NCI-H1417 treated with DMSO at 0.1 percent for 48 hours (cell line): Measurements from ENCODE around the gene FAM83F.
"Not testable (repeated sequence)": the region's sequence is repeated elsewhere in the genome, so short reads cannot be mapped to it uniquely, and the experiment has no call there.

Source experiments
- DNase-seq: peaks from one replicate; lab custom pipeline; 2025; lab: John Stamatoyannopoulos, UW

The FAM83F gene

DNA sequence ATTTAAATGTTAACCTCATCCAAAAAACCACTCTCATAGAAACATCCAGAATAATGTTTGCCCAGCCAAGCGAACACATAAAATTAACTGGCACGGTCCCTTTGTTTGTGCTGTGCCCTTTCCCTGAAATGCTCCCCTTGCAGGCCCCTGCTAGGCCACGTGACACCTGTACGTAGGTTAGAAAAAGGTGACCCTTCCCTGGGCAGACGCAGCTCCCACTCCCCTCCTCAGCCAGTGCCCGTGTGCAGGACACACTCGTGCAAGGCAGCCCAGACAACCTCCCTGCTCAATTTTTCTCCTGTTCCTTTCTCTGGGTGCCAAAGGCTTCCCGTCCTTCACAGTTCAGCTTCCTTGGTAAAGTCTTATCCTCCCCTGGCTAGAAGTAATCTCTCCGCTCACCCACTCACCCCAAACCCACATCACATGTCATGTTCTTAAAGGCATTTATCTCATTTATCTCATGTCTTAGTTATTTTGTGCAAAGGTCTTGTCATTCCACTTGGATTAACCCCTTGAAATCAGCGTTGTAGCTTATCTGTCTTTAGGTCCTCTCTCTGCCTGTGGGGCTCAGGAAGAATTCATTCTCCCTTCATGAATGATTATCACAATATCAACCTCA lies 20.7 kb downstream of the FAM83F start:
- no peak for DNase-seq

DNA sequence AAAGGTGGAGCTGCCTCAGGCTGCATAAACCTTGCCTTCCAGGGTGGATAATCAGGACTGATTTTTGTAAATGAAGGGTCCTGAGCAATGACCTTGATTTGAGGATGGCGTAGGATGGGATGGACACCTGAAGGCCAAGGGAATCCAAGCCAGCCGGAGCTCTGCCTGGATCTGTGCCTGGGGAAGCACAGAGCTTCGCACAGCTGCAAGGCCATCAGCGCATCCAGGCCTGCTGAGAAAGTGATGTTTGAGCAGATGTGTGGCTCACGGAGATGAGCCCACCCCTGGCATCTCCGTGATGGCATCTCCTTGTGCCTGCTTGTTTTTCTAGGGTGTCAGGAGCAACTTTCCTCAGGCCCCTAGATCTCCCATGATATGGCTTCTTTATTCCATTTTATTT lies 23.3 kb downstream of the FAM83F start:
- DNase-seq, result no peak

DNA sequence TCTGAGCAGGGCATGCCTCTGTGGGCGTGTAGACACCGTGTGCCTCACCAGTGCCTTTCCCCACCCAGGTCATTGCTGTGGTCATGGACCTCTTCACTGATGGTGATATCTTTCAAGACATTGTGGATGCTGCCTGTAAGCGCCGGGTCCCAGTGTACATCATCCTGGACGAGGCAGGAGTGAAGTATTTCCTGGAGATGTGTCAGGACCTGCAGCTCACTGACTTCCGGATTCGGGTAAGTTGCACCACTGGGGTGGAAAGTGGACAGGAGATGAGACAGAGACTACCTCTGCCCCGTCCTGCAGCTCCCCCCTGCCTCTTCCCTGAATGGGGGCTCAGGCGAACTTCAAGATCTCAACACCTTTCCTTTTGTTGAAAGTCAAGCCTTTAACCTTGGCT lies 24.3 kb downstream of the FAM83F start:
- no peak for DNase-seq

DNA sequence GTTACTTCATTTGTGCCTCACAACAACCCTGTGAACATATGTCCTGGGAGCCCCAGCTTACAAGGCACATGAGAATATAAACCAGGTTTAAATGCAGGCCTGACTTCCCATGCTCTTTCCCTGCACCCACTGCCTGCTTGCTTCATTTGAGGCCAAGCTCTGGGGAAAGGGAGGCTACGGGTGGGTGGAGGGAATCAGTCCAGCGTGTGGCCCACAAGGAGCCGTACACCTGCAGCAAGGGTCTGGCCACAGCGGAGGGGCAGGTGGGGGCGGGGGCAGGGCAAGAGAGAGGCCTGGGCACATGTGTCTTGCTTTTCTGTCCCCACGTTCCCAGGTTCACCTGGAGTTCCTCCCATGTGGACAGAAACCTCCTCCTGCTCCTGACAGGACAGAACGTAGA lies 26.2 kb downstream of the FAM83F start:
- DNase-seq, result no peak

DNA sequence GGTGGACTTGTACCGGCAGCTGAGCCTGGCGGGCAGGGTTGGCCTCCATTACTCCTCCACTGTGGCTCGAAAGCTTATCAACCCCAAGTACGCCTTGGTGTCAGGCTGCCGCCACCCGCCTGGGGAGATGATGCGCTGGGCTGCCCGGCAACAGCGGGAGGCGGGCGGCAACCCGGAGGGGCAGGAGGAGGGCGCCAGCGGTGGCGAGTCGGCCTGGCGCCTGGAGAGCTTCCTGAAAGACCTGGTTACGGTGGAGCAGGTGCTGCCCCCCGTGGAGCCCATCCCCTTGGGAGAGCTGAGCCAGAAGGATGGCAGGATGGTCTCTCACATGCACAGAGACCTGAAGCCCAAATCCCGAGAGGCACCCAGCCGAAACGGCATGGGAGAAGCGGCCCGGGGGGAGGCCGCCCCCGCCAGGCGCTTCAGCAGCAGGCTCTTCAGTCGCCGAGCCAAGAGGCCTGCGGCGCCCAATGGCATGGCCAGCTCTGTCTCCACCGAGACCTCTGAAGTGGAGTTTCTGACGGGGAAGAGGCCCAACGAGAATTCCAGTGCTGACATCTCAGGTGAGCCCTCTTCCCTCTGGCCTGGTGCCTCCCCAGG lies 26.7 kb downstream of the FAM83F start:
- DNase-seq, result peak; percentile 28

DNA sequence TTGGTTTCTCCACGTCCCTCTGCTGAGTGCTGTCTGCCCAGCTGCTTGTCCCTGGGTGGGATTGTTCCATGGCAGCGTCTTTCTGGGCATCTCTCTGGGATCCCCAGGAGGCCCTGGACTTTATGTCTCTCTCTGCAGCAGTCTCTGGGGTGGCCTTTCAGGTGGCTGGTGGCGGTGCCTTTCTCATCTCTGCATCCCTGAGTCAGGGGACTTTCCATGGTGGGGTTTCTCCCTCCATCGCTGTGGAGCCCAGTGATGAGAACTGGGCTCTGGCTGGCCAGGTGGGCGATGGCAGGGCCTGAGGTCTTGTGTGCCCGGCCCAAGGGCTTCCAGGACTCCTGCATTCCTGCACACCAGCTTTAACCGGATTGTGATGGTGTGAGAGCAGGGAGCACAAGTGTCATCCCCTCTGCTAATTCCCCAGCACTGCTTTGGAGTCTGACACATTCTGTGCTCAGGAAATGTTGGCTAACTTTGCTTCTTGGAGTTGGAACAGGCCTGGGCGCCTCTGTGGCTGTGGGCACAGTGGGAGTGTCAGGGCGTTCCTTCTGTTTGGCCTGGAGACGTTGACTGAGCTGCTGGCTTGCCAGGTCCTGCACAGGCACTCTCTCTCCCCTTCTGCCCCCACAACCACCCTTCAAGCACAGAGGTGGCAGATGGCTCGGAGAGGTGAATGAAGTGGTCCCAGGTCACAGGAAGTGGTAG lies 27.9 kb downstream of the FAM83F start:
- DNase-seq, result no peak

DNA sequence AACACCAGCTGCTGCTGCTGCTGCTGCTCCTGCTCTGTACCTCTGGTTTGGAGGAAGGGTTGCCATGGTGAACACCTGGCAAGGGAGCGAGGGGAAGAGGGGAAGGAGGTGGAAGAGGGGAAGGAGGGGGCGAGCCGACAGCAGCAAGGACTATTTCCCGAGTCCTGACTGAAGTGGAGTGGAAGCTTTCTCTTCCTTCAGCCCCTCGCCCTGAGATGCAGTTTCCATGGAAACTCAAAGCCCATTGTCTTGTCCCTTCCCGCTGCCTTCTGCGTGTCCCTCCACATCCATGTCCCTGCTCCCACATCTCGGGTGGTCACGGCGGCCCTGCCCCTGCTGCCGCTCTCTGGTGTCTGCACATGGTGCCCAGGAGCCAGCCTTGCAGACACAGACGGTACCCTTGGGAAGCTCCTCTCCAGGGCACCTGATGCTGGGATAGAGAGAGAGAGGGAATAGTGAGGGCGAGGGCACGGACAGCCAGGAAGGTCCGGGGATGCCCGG lies 28.6 kb downstream of the FAM83F start:
- DNase-seq, result no peak

DNA sequence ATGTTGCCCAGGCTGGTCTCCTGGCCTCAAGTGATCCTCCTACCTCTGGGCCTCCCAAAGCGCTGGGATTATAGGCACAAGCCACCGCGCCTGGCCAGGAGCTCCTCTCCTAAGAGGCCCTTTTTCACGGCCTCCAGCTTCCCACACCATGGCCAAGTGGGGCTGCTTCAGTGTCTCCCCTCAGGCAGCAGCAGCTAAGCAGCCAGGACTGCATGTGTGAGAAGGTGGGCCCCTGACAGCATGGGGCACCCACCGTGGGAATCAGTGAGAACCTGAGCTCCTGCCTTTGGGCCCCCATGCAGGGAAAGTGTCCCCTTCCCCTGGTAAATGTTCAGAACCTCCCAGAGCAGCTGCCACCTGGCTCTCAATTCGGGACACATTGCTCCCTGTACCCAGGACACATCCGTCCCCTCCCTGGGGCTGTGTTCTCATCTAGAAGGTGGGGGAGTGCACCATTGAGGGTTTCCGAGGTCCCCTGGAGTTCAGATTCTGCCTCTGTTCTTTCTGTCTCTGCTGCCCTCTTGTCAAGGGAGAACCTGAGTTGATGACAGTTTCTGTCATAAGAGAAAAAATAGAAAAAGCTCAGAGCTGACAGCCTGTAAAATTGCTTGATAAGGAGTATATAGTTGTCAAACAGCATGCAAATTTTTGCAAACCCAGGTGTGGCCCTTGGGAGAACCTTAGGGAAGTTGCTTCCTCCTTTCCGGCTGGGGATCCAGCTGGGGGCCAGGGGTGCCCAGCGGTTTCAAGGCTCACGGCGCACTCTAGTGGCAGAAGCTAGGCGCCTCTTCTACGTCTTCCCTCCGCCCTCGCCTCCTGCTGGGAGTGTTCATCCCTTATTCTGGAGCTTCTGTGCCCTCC lies 29.7 kb downstream of the FAM83F start:
- no peak for DNase-seq

DNA sequence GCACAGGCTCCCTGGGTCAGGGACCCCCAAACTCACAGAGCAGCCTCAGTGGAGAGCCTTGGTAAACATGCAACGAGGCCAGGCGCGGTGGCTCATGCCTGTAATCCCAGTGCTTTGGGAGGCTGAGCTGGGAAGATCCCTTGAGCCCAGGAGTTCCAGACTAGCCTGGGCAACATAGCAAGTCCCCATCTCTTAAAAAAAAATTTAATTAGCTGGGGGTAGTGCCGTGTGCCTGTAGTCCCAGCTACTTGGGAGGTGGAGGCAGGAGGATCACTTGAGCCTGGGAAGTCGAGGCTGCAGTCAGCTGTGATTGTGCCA lies 30.3 kb downstream of the FAM83F start:
- DNase-seq, result not testable (repeated sequence)

DNA sequence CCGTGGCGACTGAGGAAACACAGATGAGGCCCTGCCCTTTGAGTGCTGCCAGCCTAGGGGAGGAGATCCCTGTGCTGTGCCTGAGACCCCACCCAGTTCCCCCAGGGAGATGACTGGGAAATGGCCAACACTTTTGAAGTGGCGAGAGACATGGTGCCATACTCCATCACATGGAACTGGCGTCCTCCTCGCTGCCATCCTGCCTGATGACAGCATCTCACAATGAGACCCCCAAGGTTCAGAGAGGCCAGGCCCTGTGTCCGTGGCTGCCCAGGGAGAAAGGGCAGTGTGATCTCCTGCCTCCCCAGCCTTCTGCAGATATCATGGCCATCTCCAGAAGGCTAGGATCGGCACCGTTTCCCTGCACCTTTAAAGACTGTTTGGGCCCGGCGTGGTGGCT lies 31.1 kb downstream of the FAM83F start:
- no peak for DNase-seq

DNA sequence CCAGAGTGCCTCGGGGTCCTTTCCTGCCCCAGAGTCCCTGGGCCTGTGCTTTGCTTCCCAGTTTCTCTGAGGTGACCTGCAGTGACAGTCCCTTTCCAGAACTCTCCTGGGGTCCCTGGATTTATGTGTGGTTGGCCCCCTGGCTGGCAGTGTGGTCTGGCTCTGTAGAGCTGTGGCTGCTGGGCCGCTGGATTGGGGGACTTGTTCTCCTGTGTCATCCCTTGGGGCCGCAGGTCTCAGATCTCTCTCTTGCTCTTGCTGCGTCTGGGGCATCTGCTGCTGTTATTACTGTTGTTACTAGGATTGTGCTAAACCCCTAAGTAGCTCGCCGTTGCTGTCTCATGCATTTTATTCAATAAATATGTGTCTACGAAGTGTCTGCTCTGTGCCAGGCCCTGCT lies 31.9 kb downstream of the FAM83F start:
- DNase-seq, result no peak

DNA sequence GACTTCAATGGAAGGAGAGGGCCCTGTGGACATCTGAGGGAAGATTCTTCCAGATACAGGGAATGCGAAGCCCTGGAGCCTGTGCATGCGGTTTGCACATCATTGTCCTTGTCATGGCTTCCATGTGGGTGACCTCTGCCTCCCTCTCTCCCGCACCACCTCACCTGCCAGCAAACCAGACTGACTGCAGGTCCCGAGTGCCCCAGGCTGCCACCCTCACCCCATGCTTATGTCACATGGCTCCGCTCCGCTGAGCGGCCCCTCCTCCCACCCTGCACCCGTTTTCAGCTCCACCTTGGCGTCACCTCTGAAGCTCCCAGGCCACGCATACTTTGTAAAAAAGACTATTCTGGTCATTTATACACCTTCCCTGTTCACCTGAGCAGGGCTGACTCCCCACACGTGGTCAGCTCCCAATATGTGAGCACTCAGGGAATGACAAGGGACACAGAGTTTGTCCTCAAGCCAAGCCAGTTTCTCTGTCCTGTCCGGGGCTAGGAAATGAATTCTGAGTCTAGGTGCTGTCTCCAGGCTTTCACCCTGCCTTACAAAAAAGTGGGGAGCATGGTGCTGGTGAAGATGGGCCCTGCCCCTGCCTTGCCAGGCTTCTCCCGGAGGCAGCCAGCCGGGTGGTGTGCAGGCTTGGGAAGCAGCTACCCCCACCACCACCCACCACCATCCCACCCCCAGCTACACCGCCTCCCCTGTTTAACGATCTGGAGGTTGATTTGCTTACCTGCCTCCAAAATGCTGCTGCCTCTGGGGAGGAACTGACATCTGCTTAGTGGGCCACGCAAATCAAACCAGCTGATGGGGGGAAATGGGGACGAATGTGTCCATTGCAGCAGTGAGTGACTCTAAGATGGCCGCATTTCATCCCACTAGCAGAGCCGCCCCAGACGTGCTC lies 32.7 kb downstream of the FAM83F start:
- DNase-seq, result no peak

DNA sequence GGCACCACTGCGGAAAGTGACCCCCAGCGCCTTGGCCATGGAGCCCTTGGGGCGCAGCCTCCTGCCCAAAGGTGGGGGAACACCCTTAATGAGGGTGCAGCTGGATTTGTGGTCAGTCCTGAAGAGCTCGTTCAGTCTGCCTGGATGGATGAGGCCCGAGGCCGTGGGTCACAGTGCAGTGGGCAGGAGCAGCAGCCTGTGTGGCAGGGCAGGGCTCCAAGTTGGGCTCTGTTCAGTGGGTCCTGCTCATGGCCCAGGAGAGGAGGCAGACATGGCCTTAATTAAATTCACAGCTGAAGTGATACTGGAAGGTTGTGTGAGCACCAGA lies 33.3 kb downstream of the FAM83F start:
- no peak for DNase-seq

DNA sequence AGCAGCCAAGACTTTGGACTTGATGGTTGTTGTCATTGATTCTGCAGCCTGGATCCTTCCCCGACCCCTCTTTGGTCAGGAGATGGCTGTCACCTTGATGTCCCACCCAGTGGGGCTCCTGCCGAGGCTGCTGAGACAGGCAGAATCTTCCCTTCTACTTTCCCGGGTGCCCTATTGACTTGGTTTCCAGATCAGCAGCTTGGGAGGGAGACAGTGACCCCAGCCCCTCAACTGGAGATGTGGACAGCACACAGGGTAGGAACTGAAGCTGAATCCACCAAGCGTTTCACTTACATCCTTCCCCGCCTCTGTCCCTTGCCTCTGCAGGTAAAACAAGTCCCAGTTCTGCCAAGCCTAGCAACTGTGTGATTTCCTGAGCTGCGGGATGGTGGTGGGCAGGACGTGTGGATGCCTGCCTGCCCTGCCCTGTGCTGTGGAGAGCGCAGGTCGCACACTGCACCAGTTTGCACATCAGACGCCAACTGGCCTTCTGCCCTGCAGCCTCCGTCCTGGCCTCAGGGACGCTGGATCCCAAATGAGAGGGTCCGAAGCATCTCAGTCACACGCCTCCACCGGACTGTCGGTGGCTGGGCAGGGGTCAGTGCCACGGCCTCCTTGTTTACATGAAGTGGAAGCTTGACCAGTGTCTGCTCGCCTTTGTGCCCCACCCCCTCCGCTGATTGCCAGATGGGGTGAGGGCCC lies 34.6 kb downstream of the FAM83F start:
- no peak for DNase-seq

DNA sequence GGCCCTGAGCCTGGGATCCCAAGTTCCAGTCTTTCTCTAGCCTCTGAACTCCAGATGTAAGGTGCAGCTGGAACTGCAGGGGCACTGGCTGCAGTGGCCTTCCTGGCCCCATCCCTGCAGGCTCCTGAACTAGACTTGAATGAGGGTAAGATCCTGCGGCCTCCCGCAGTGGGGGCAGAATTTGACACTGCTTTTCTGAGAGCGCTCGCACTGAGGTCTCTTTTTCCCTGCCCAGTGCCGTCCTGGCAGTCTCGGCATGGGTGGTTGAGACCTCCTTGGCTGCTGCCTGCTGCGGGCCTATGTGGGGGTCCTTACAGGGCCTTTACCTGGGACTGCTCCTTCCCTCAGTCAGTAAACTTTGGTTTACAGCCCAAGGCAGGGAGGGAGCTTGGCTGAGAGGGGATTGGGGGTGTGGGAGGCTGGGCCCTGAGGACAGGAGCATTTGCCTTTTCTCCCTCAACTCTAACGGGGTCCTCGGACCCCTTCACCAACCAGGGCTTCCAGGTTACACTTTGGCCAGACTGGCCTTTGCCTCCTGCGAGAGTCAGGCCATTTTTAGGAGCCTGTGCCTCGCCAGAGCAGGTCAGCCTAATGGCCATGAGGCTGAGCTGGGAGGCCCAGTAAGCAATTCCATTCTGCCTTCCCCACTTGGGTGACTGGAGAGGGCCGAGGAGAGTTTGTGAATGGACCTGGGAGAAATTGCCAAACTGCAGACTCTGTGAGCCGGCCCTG lies 35.4 kb downstream of the FAM83F start:
- no peak for DNase-seq

DNA sequence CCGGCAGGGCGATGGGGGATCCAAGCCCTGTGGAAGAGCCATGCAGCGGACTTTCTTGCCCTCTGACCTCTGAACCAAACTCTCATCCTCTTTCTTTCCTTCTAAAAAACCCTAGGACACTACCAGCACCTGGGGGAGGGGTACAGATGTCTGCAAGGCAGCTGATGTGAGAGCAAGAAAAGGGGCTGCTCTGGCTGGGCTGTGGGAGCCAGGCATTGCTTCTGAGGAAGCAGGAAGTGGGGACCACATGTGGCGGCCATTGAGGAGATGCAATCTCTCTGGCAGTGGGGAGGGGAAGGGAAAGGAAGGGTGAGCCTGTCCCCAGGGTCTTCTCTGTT lies 36.0 kb downstream of the FAM83F start:
- DNase-seq, result no peak

DNA sequence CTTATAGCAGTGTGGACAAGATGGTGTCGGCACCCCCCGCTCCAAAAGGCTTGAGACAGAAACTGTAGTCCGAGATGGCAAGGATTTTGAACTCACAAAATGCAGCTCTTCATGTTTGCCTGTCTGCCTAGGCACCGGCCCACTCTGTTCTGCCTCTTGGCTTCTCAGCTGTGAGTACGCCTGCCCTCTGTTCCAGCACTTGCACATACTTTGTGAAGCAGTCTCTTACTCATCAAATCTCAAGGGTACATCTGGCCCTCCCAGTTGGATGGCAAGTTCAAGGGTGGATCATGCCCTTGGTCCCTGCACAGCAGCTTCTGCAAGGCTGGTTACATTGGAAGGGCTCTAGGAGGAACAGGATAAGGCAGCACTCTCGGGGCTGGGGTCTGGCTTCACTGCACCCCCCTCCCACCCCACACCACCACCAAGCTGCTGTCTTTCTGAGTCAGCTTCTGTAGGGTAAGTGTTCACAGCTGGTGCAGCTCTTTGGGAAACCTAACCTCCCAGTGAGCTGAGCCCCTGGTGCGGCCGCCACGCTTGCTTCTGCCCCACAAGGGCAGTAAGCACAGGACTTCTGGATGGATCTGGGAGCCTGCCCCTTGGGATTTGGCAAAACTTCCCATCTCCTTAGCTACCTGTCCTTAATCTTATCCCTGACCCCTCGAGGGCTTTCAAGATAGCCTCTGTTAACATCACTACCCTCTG lies 37.2 kb downstream of the FAM83F start:
- DNase-seq, result no peak

DNA sequence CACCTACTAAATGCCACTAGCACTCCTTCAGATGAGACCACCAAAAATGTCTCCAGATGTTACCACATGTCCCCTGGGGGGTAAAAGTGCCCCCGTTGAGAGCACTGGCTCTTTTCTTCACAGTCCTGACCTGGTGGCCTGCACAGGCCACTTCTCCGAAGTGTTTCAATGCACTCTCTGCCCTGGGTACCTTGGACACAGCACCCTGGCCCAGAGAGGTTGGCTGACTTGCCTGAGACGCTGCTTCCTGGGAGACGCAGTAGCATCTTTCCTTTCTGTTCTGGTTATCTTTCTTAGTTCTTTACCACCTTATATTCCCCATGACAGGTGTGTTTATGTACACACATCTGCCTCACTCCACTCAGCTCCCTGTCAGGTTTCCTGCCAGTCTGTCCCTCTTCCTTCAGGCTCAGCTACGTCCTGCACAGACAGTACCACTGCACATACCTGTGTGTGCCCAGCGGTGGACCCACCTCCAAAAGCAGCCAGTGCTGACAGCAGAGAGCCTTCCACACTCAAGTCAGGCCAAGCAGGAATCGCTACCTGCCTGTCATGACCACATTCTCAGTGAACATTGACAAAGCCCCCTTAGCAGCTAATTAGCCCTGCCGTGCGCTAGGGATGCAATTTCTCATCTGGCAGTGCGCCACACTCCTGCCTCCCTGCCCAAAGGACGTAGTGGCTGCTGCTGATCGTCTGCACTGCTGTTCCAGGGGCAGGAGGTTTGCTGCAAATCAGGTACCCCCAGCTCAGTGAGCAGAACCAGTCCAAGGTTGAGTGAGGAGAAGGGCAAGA lies 39.0 kb downstream of the FAM83F start:
- no peak for DNase-seq

DNA sequence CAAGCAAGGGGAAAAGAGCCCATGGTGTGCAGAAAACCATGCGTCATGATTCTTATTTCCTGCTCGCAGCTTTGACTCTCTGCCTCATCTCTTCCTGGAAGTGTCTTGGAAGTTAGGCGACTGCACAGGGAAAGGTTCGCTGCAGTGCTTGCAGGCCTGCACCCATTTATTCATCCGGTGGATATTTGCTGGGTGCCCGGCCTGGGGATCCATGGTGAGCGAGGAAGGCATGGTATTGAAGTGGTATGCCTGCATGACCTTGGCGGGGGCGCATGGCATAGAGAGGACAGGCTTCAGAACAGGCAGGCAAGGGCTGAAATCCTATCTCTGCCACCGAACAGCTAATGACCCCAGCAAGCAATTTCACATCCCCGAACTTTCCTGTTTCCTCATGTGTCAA lies 40.6 kb downstream of the FAM83F start:
- no peak for DNase-seq
